HepG2 (cell line): ENCODE data around the gene CD248. TPM values are rescaled to one million over a fixed set of nuclear protein-coding genes. Genes with fewer than 3 reads are reported as not detected.
A peak's percentile ranks its signal among the peaks of the same experiment; 100 is the strongest.

Source experiments
- AGO1 ChIP-seq: fragments of 200-400 bp; formaldehyde crosslinking; IDR thresholded peaks from 2 replicates; pipeline ENCODE4 v1.6.1; 2017; ENCODE audit warnings: mild to moderate bottlenecking, low read depth, low read length, moderate library complexity; ENCODE audit not compliant: poor library complexity, severe bottlenecking
- ATF1 ChIP-seq: IDR thresholded peaks from 2 replicates; pipeline ENCODE4 v1.6.1; 2016; ENCODE audit warnings: mild to moderate bottlenecking, control low read depth
- BRD4 ChIP-seq: sonication (generic); formaldehyde crosslinking; IDR thresholded peaks from 2 replicates; pipeline ENCODE4 v1.4.0; 2020; ENCODE audit warnings: missing genetic modification reagents
- CHD2 ChIP-seq: IDR thresholded peaks from 2 replicates; pipeline ENCODE4 v1.6.1; 2011; ENCODE audit warnings: low read depth, low read length, improper control_type of control experiment
- DMTF1 ChIP-seq: sonication (generic); formaldehyde crosslinking; IDR thresholded peaks from 2 replicates; pipeline ENCODE4 v1.4.0; 2020; ENCODE audit warnings: mild to moderate bottlenecking, missing genetic modification reagents
- MAF1 ChIP-seq: sonication (generic); formaldehyde crosslinking; IDR thresholded peaks from 2 replicates; pipeline ENCODE4 v1.5.0; 2020; ENCODE audit warnings: missing genetic modification reagents, borderline replicate concordance
- MAFF ChIP-seq: IDR thresholded peaks from 2 replicates; pipeline ENCODE4 v1.6.1; 2011; ENCODE audit warnings: low read depth, low read length, improper control_type of control experiment
- MTA1 ChIP-seq: sonication (generic); formaldehyde crosslinking; IDR thresholded peaks from 2 replicates; pipeline ENCODE4 v1.4.0; 2020; ENCODE audit warnings: missing genetic modification reagents, mild to moderate bottlenecking, borderline replicate concordance
- NR1H2 ChIP-seq: sonication (generic); formaldehyde crosslinking; IDR thresholded peaks from 2 replicates; pipeline ENCODE4 v1.8.1; 2022; ENCODE audit warnings: low read depth, missing genetic modification reagents, borderline replicate concordance
- PAXIP1 ChIP-seq: sonication (generic); formaldehyde crosslinking; conservative IDR thresholded peaks from 2 replicates; pipeline ENCODE4 v1.4.0; 2020; ENCODE audit warnings: mild to moderate bottlenecking, missing genetic modification reagents, moderate library complexity
- SRSF9 ChIP-seq: fragments of 200-400 bp; formaldehyde crosslinking; IDR thresholded peaks from 2 replicates; pipeline ENCODE4 v1.6.1; 2018; ENCODE audit warnings: borderline replicate concordance, mild to moderate bottlenecking, low read depth, low read length; ENCODE audit not compliant: insufficient read depth, poor library complexity, severe bottlenecking
- TFE3 ChIP-seq: IDR thresholded peaks from 2 replicates; pipeline ENCODE4 v1.6.1; 2016
- ZFAT ChIP-seq: sonication (generic); formaldehyde crosslinking; conservative IDR thresholded peaks from 2 replicates; pipeline ENCODE4 v1.8.1; 2023; ENCODE audit warnings: missing genetic modification reagents, inconsistent platforms
- ZNF609 ChIP-seq: sonication (generic); formaldehyde crosslinking; IDR thresholded peaks from 2 replicates; pipeline ENCODE4 v1.4.0; 2020; ENCODE audit warnings: mild to moderate bottlenecking, missing genetic modification reagents, borderline replicate concordance
- ZNF816 ChIP-seq: sonication (generic); formaldehyde crosslinking; IDR thresholded peaks from 2 replicates; pipeline ENCODE4 v1.8.0; 2022; ENCODE audit warnings: missing genetic modification reagents, mild to moderate bottlenecking, borderline replicate concordance
- ZNF878 ChIP-seq: sonication (generic); formaldehyde crosslinking; IDR thresholded peaks from 2 replicates; pipeline ENCODE4 v1.8.1; 2023; ENCODE audit warnings: mild to moderate bottlenecking, missing genetic modification reagents, moderate library complexity
- polyA plus RNA-seq, 8 experiments: library from polyadenylated mRNA; depleted of rRNA in 3 of 8; stranded (reverse) in 7 of 8; unstranded in 1 of 8; fragments of >200 nt; fragmentation: Illumina TruSeq in 4 of 8; extraction: Trizol in 4 of 8; gene quantifications; 2 replicates each; pipeline versions ENCODE4 v1.2.1 to v1.2.3, GENCODE V29; 2011 to 2016; ENCODE audit warnings: low read depth in 4 of 8, missing spikeins in 1 of 8, mixed read lengths in 1 of 8; ENCODE audit not compliant: insufficient read depth in 1 of 8
- total RNA-seq, 5 experiments: library from RNA; depleted of rRNA; stranded (reverse); fragments of >200 nt; fragmentation: Illumina TruSeq; extraction: Trizol; gene quantifications; 2 replicates each; pipeline ENCODE4 v1.2.3, GENCODE V29; 2016; ENCODE audit warnings: low read depth in 1 of 5

The CD248 gene
- total and polyA plus RNA-seq, 2 of the 13 experiments (the other 11 are each of a cell fraction or from before 2014, with no cell fraction given): 0.25 to 0.35 TPM

- TF ChIP-seq PAXIP1 (CRISPR knock-in tag) (peak; percentile 8; the same call in 1 of the 2 replicates), MAF1 (CRISPR knock-in tag) (no peak), BRD4 (CRISPR knock-in tag) (no peak), CHD2 (no peak), DMTF1 (peak; percentile 86; the same call in 1 of the 2 replicates), MAFF (no peak), ATF1 (CRISPR knock-in tag) (no peak), NR1H2 (CRISPR knock-in tag) (no peak), SRSF9 (no peak), ZNF816 (CRISPR knock-in tag) (no peak), ZNF878 (no peak), ZNF609 (CRISPR knock-in tag) (no peak; the same call in 1 of the 2 replicates), TFE3 (CRISPR knock-in tag) (peak; percentile 21; the same call in 1 of the 2 replicates), AGO1 (peak; percentile 69), MTA1 (CRISPR knock-in tag) (no peak), ZFAT (CRISPR knock-in tag) (no peak)
Observed at GRCh38 chr11:66268244-66268951, 48.4 kb downstream of the CD248 start, which contains the start of gene RAB1B (continued).
